ENCODE results near the gene MYO9A. TPM values are rescaled to one million over a fixed set of nuclear protein-coding genes. Genes with fewer than 3 reads are reported as not detected.

MYO9A gene
- total RNA-seq, 1 donor: 59.0 TPM

DNA sequence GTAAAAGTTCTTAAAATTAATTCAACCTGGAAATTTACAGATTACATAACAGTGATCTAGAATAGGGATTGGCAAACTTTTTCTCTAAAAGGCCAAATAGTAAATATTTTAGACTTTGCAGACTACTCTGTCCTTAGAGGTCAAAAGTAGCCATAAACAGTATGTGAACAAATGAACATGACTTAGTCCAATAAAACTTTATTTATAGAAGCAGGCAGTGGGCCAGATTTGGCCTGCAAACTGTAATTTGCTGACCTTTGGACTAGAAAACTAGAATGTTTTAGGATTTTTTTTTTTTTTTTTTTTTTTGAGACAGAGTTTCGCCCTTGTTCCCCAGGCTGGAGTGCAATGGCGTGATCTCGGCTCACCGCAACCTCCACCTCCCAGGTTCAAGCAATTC is 12.3 kb upstream of the MYO9A start:
- no peak for DNase-seq (ENCODE audit: insufficient read length, low spot score, missing footprints)
- Histone ChIP-seq H3K79me2 (ENCODE audit: insufficient read depth, low read length) (no peaks in the 10 kb centered on the region), H4K20me1 (ENCODE audit: insufficient read depth, low read length) (no peaks in the 10 kb centered on the region), H3K4me2 (ENCODE audit: insufficient read depth, low read length) (no peak overlapping the region), H2AFZ (ENCODE audit: low read length) (no peak overlapping the region), H3K27ac (ENCODE audit: low read depth, low read length) (no peak overlapping the region), H3K36me3 (ENCODE audit: insufficient read depth, low read length) (no peaks in the 10 kb centered on the region), H3K9me3 (ENCODE audit: low read depth, low read length) (no peaks in the 10 kb centered on the region), H3K27me3 (ENCODE audit: insufficient read depth, low read length) (no peaks in the 10 kb centered on the region), H3K4me1 (ENCODE audit: insufficient read depth, low read length) (no peaks in the 10 kb centered on the region), H3K4me3 (ENCODE audit: insufficient read depth, low read length) (no peak overlapping the region)
- TF ChIP-seq, protein P1, sequence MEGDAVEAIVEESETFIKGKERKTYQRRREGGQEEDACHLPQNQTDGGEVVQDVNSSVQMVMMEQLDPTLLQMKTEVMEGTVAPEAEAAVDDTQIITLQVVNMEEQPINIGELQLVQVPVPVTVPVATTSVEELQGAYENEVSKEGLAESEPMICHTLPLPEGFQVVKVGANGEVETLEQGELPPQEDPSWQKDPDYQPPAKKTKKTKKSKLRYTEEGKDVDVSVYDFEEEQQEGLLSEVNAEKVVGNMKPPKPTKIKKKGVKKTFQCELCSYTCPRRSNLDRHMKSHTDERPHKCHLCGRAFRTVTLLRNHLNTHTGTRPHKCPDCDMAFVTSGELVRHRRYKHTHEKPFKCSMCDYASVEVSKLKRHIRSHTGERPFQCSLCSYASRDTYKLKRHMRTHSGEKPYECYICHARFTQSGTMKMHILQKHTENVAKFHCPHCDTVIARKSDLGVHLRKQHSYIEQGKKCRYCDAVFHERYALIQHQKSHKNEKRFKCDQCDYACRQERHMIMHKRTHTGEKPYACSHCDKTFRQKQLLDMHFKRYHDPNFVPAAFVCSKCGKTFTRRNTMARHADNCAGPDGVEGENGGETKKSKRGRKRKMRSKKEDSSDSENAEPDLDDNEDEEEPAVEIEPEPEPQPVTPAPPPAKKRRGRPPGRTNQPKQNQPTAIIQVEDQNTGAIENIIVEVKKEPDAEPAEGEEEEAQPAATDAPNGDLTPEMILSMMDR (IDR thresholded peaks at IDR 0.05; ENCODE audit: extremely low read depth, low read depth, low read length): no peak

DNA sequence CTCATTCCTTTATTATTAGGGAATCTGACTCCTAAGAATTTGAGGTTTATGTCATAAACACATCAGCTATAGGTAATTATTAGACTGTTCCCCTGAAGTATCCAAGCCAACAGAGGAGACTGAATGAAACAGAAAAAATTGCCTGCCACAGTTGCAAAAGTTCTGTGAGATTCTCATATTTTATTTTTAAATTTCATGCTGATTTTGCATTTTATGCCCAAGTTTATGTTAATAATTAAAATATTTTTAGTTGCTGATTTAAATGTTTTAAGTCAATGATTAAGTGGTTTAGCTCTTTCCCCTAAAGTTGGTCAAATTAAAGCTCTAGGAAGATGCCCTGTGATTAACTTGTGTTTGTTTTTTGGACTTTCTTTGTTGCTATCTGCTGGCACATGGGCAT is 10.4 kb upstream of the MYO9A start:
- Histone ChIP-seq H3K36me3 (ENCODE audit: insufficient read depth, low read length) (no peaks in the 10 kb centered on the region), H3K4me2 (ENCODE audit: insufficient read depth, low read length) (no peak overlapping the region), H2AFZ (ENCODE audit: low read length) (no peak overlapping the region), H4K20me1 (ENCODE audit: insufficient read depth, low read length) (no peaks in the 10 kb centered on the region), H3K9me3 (ENCODE audit: low read depth, low read length) (no peaks in the 10 kb centered on the region), H3K79me2 (ENCODE audit: insufficient read depth, low read length) (no peaks in the 10 kb centered on the region), H3K4me1 (ENCODE audit: insufficient read depth, low read length) (no peaks in the 10 kb centered on the region), H3K27ac (ENCODE audit: low read depth, low read length) (no peak overlapping the region), H3K27me3 (ENCODE audit: insufficient read depth, low read length) (no peaks in the 10 kb centered on the region), H3K4me3 (ENCODE audit: insufficient read depth, low read length) (no peak overlapping the region)
- no peak for DNase-seq (ENCODE audit: insufficient read length, low spot score, missing footprints)
- TF ChIP-seq, protein P1 (IDR thresholded peaks at IDR 0.05; ENCODE audit: extremely low read depth, low read depth, low read length): no peak

DNA sequence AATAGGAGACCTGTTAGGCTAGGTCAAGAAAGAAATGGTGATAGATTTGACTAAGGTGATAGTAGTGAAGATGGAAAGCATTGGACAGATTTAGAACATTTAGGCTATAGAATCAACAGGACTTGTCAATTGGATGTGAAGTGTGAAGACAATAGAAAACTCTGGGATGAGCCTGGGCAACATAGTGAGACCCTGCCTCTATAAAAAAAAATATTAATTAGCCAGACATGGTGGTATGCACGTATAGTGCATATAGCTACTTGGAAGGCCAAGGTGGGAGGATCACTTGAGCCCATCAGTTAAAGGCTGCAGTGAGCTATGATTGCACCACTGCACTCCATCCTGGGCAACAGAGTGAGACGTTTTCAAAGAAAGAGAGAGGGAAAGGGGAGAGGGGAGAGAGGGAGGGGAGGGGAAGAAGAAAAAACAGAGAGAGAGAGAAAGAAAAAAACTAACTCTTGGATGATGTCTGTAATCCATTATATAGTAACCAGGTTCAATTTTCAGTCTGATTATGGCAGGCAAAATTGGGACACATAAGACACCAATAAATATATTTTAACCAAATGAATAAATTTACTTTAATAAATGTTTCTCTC is 9.9 kb upstream of the MYO9A start:
- Histone ChIP-seq H3K79me2 (ENCODE audit: insufficient read depth, low read length) (no peaks in the 10 kb centered on the region), H2AFZ (ENCODE audit: low read length) (no peak overlapping the region), H4K20me1 (ENCODE audit: insufficient read depth, low read length) (no peaks in the 10 kb centered on the region), H3K4me1 (ENCODE audit: insufficient read depth, low read length) (no peaks in the 10 kb centered on the region), H3K9me3 (ENCODE audit: low read depth, low read length) (no peaks in the 10 kb centered on the region), H3K4me3 (ENCODE audit: insufficient read depth, low read length) (no peak overlapping the region), H3K4me2 (ENCODE audit: insufficient read depth, low read length) (no peak overlapping the region), H3K27ac (ENCODE audit: low read depth, low read length) (no peak overlapping the region), H3K27me3 (ENCODE audit: insufficient read depth, low read length) (no peaks in the 10 kb centered on the region), H3K36me3 (ENCODE audit: insufficient read depth, low read length) (no peaks in the 10 kb centered on the region)
- DNase-seq (ENCODE audit: insufficient read length, low spot score, missing footprints): no peak
- TF ChIP-seq, protein P1 (IDR thresholded peaks at IDR 0.05; ENCODE audit: extremely low read depth, low read depth, low read length): no peak

DNA sequence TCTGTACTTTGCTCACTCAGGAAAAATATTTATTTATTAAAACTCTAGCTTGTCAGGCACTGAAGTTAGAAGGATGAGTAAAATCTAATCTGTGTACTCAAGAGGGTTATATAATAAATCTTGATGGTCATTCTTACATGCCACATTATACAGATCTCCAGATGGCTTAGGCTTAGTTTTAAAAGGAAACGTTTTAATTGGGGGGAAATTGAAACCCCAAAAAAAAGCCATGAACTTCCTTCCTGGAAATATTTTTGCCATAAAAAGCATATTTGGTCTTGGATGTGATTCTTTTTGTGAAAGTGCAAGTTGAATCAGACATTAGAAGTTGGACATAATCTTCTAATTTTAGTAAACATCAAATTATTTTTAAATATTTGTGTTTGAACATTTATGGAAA is 6.3 kb upstream of the MYO9A start:
- no peaks in the 10 kb centered on the region for H3K79me2 ChIP-seq (ENCODE audit: insufficient read depth, low read length)
- no peaks in the 10 kb centered on the region for H3K9me3 ChIP-seq (ENCODE audit: low read depth, low read length)
- TF ChIP-seq, protein P1 (IDR thresholded peaks at IDR 0.05; ENCODE audit: extremely low read depth, low read depth, low read length): no peak
- H2AFZ ChIP-seq (ENCODE audit: low read length): no peak overlapping the region
- no peak overlapping the region for H3K27ac ChIP-seq (ENCODE audit: low read depth, low read length)
- no peaks in the 10 kb centered on the region for H3K27me3 ChIP-seq (ENCODE audit: insufficient read depth, low read length)
- no peak overlapping the region for H3K4me2 ChIP-seq (ENCODE audit: insufficient read depth, low read length)
- no peaks in the 10 kb centered on the region for H4K20me1 ChIP-seq (ENCODE audit: insufficient read depth, low read length)
- no peaks in the 10 kb centered on the region for H3K4me1 ChIP-seq (ENCODE audit: insufficient read depth, low read length)
- H3K4me3 ChIP-seq (ENCODE audit: insufficient read depth, low read length): no peak overlapping the region
- no peaks in the 10 kb centered on the region for H3K36me3 ChIP-seq (ENCODE audit: insufficient read depth, low read length)
- DNase-seq (ENCODE audit: insufficient read length, low spot score, missing footprints): no peak
